ENCODE measurements around the gene PTPRG. TPM values are rescaled to one million over a fixed set of nuclear protein-coding genes. Genes with fewer than 3 reads are reported as not detected.

The PTPRG gene
- total RNA-seq, 1 donor from 2014 or later, result 4.2 TPM

- Mint-ChIP-seq H3K4me1 (peaks cover 9% of the 10 kb centered on the region), H3K4me3 (no peak overlapping the region), H3K27me3 (peaks cover 49% of the 10 kb centered on the region), H3K9me3 (no peaks in the 10 kb centered on the region), H3K27ac (no peak overlapping the region), H3K36me3 (ENCODE audit: low read depth) (no peaks in the 10 kb centered on the region)
- intact Hi-C loops (cut with micrococcal nuclease), result loop anchor here (10.0 kb wide), 2 partner anchors 807 to 1483 kb away; partner anchors contain the start of gene FEZF2
- DNase-seq, result no peak
Measured at GRCh38 chr3:61568127-61568526, 6.8 kb downstream of the PTPRG start.

GRCh38 chr3:61569856-61570580 is 8.6 kb downstream of the PTPRG start:
- H3K4me1 Mint-ChIP-seq, result no peaks in the 10 kb centered on the region
- peaks cover 41% of the 10 kb centered on the region for H3K27me3 Mint-ChIP-seq
- no peak overlapping the region for H3K27ac Mint-ChIP-seq
- intact Hi-C loops (cut with micrococcal nuclease), result loop anchor here (10.0 kb wide), 2 partner anchors 805 to 1485 kb away; partner anchors contain the start of gene FEZF2
- no peak for DNase-seq
- H3K9me3 Mint-ChIP-seq, result no peaks in the 10 kb centered on the region
- H3K4me3 Mint-ChIP-seq, result no peak overlapping the region
- no peaks in the 10 kb centered on the region for H3K36me3 Mint-ChIP-seq (ENCODE audit: low read depth)

GRCh38 chr3:61570813-61571212 is 9.4 kb downstream of the PTPRG start:
- Mint-ChIP-seq H3K4me1 (no peaks in the 10 kb centered on the region), H3K27ac (no peak overlapping the region), H3K9me3 (no peaks in the 10 kb centered on the region), H3K27me3 (peaks cover 34% of the 10 kb centered on the region), H3K36me3 (ENCODE audit: low read depth) (no peaks in the 10 kb centered on the region), H3K4me3 (no peak overlapping the region)
- no peak for DNase-seq
- intact Hi-C loops (cut with micrococcal nuclease), result no loop called here

- H3K27me3 Mint-ChIP-seq, result peaks cover 30% of the 10 kb centered on the region
- no peaks in the 10 kb centered on the region for H3K36me3 Mint-ChIP-seq (ENCODE audit: low read depth)
- no peak for DNase-seq
- intact Hi-C loops (cut with micrococcal nuclease), result no loop called here
- peaks cover 2% of the 10 kb centered on the region for H3K4me1 Mint-ChIP-seq
- no peak overlapping the region for H3K4me3 Mint-ChIP-seq
- no peak overlapping the region for H3K27ac Mint-ChIP-seq
- no peaks in the 10 kb centered on the region for H3K9me3 Mint-ChIP-seq
Measured at GRCh38 chr3:61571516-61572336, 10.4 kb downstream of the PTPRG start.

- peaks cover 32% of the 10 kb centered on the region for H3K27me3 Mint-ChIP-seq
- H3K4me1 Mint-ChIP-seq, result peaks cover 2% of the 10 kb centered on the region
- H3K9me3 Mint-ChIP-seq, result no peaks in the 10 kb centered on the region
- DNase-seq, result no peak
- H3K27ac Mint-ChIP-seq, result no peak overlapping the region
- no peak overlapping the region for H3K4me3 Mint-ChIP-seq
- no peaks in the 10 kb centered on the region for H3K36me3 Mint-ChIP-seq (ENCODE audit: low read depth)
- intact Hi-C loops (cut with micrococcal nuclease), result no loop called here
Measured at GRCh38 chr3:61572879-61573278, 11.5 kb downstream of the PTPRG start.

- H3K4me1 Mint-ChIP-seq, result peaks cover 2% of the 10 kb centered on the region
- H3K27ac Mint-ChIP-seq, result no peak overlapping the region
- H3K27me3 Mint-ChIP-seq, result peaks cover 28% of the 10 kb centered on the region
- intact Hi-C loops (cut with micrococcal nuclease), result no loop called here
- H3K36me3 Mint-ChIP-seq (ENCODE audit: low read depth), result no peaks in the 10 kb centered on the region
- no peaks in the 10 kb centered on the region for H3K9me3 Mint-ChIP-seq
- no peak overlapping the region for H3K4me3 Mint-ChIP-seq
- no peak for DNase-seq
Measured at GRCh38 chr3:61573441-61573840, 12.1 kb downstream of the PTPRG start.

GRCh38 chr3:61574854-61575253 is 13.5 kb downstream of the PTPRG start:
- no peaks in the 10 kb centered on the region for H3K9me3 Mint-ChIP-seq
- no peak for DNase-seq
- H3K27ac Mint-ChIP-seq, result no peak overlapping the region
- H3K36me3 Mint-ChIP-seq (ENCODE audit: low read depth), result no peaks in the 10 kb centered on the region
- H3K4me3 Mint-ChIP-seq, result no peak overlapping the region
- H3K27me3 Mint-ChIP-seq, result peaks cover 21% of the 10 kb centered on the region
- intact Hi-C loops (cut with micrococcal nuclease), result no loop called here
- peaks cover 2% of the 10 kb centered on the region for H3K4me1 Mint-ChIP-seq

- peaks cover 18% of the 10 kb centered on the region for H3K27me3 Mint-ChIP-seq
- H3K4me3 Mint-ChIP-seq, result no peak overlapping the region
- no peak for DNase-seq
- H3K36me3 Mint-ChIP-seq (ENCODE audit: low read depth), result no peaks in the 10 kb centered on the region
- peaks cover 2% of the 10 kb centered on the region for H3K4me1 Mint-ChIP-seq
- intact Hi-C loops (cut with micrococcal nuclease), result no loop called here
- no peak overlapping the region for H3K27ac Mint-ChIP-seq
- H3K9me3 Mint-ChIP-seq, result no peaks in the 10 kb centered on the region
Measured at GRCh38 chr3:61575893-61576292, 14.5 kb downstream of the PTPRG start.

GRCh38 chr3:61577760-61578159 is 16.4 kb downstream of the PTPRG start:
- Mint-ChIP-seq H3K27ac (no peak overlapping the region), H3K9me3 (no peaks in the 10 kb centered on the region), H3K4me1 (peaks cover 2% of the 10 kb centered on the region), H3K27me3 (peaks cover 16% of the 10 kb centered on the region), H3K36me3 (ENCODE audit: low read depth) (no peaks in the 10 kb centered on the region), H3K4me3 (no peak overlapping the region)
- intact Hi-C loops (cut with micrococcal nuclease), result no loop called here
- no peak for DNase-seq

- H3K27me3 Mint-ChIP-seq, result peaks cover 14% of the 10 kb centered on the region
- H3K4me1 Mint-ChIP-seq, result peaks cover 2% of the 10 kb centered on the region
- intact Hi-C loops (cut with micrococcal nuclease), result no loop called here
- no peak for DNase-seq
- H3K4me3 Mint-ChIP-seq, result no peak overlapping the region
- no peaks in the 10 kb centered on the region for H3K36me3 Mint-ChIP-seq (ENCODE audit: low read depth)
- no peaks in the 10 kb centered on the region for H3K9me3 Mint-ChIP-seq
- H3K27ac Mint-ChIP-seq, result no peak overlapping the region
Measured at GRCh38 chr3:61578667-61579367, 17.4 kb downstream of the PTPRG start.

GRCh38 chr3:61579685-61580084 is 18.3 kb downstream of the PTPRG start:
- DNase-seq, result no peak
- H3K4me3 Mint-ChIP-seq, result no peak overlapping the region
- peaks cover 2% of the 10 kb centered on the region for H3K4me1 Mint-ChIP-seq
- no peaks in the 10 kb centered on the region for H3K9me3 Mint-ChIP-seq
- peaks cover 7% of the 10 kb centered on the region for H3K27me3 Mint-ChIP-seq
- no peak overlapping the region for H3K27ac Mint-ChIP-seq
- H3K36me3 Mint-ChIP-seq (ENCODE audit: low read depth), result no peaks in the 10 kb centered on the region
- intact Hi-C loops (cut with micrococcal nuclease), result no loop called here

GRCh38 chr3:61580982-61581643 is 19.7 kb downstream of the PTPRG start:
- no peak for DNase-seq
- intact Hi-C loops (cut with micrococcal nuclease), result no loop called here
- H3K4me3 Mint-ChIP-seq, result no peak overlapping the region
- H3K9me3 Mint-ChIP-seq, result no peaks in the 10 kb centered on the region
- H3K4me1 Mint-ChIP-seq, result peaks cover 2% of the 10 kb centered on the region
- no peaks in the 10 kb centered on the region for H3K36me3 Mint-ChIP-seq (ENCODE audit: low read depth)
- no peak overlapping the region for H3K27ac Mint-ChIP-seq
- peaks cover 7% of the 10 kb centered on the region for H3K27me3 Mint-ChIP-seq

GRCh38 chr3:61582287-61582686 is 20.9 kb downstream of the PTPRG start:
- Mint-ChIP-seq H3K9me3 (no peaks in the 10 kb centered on the region), H3K27me3 (peaks cover 5% of the 10 kb centered on the region), H3K4me3 (no peak overlapping the region), H3K36me3 (ENCODE audit: low read depth) (no peaks in the 10 kb centered on the region), H3K4me1 (no peaks in the 10 kb centered on the region), H3K27ac (no peak overlapping the region)
- intact Hi-C loops (cut with micrococcal nuclease), result no loop called here
- DNase-seq, result no peak

Measured in activated CD4-positive, alpha-beta T cell treated with anti-CD3 and anti-CD28 coated beads, Interleukin-2, amount 10 ng/mL, durations not matched to agents 24 days and 14 days (primary cell).